Natural killer cell (primary cell): ENCODE data around the gene NT5M. TPM values are rescaled to one million over a fixed set of nuclear protein-coding genes. Genes with fewer than 3 reads are reported as not detected.

Experiments used
- ATAC-seq, 3 donors: fragments of 150-1000 bp in 2 of 3; fragments of 200-7000 bp in 1 of 3; cut with Tn5 transposase; 1 replicate in 1 of 3; 2 replicates in 2 of 3; pipeline ENCODE4 v1.10.0; 2021; ENCODE audit warnings: mild to moderate bottlenecking in 2 of 3, moderate library complexity in 2 of 3
- DNase-seq, 2 donors: peaks; one replicate each; pipeline versions ENCODE4 v3.0.0 to v3.0.0-alpha.2; 2013 to 2021; ENCODE audit warnings: mixed read lengths in 1 of 2
- H3K27ac ChIP-seq: one replicate; pipeline ENCODE4 v1.5.1; 2013; ENCODE audit warnings: mild to moderate bottlenecking, low read length
- H3K27me3 ChIP-seq: one replicate; pipeline ENCODE4 v1.6.1; 2013; ENCODE audit warnings: low read length; ENCODE audit not compliant: control insufficient read depth, insufficient read depth
- H3K36me3 ChIP-seq: one replicate; pipeline ENCODE4 v1.6.1; 2013; ENCODE audit warnings: low read length; ENCODE audit not compliant: control insufficient read depth, insufficient read depth
- H3K4me1 ChIP-seq: one replicate; pipeline ENCODE4 v1.6.1; 2013; ENCODE audit warnings: low read length; ENCODE audit not compliant: control insufficient read depth, insufficient read depth
- H3K4me3 ChIP-seq: one replicate; pipeline ENCODE4 v1.5.1; 2013; ENCODE audit warnings: low read length
- H3K9me3 ChIP-seq: one replicate; pipeline ENCODE4 v1.6.1; 2013; ENCODE audit warnings: low read length; ENCODE audit not compliant: control insufficient read depth, insufficient read depth
- H3K27ac Mint-ChIP-seq, 2 donors: one replicate each; pipeline ENCODE4 v1.8.0; 2022; ENCODE audit warnings: mild to moderate bottlenecking in 2 of 2, mixed read lengths in 2 of 2, moderate library complexity in 1 of 2
- H3K27me3 Mint-ChIP-seq, 2 donors: one replicate each; pipeline ENCODE4 v1.8.0; 2022; ENCODE audit warnings: low read depth in 2 of 2, mixed read lengths in 2 of 2
- H3K36me3 Mint-ChIP-seq: one replicate; pipeline ENCODE4 v1.8.0; 2022; ENCODE audit warnings: mixed read lengths
- H3K4me1 Mint-ChIP-seq, 2 donors: one replicate each; pipeline ENCODE4 v1.8.0; 2022; ENCODE audit warnings: mixed read lengths in 2 of 2
- H3K4me3 Mint-ChIP-seq: one replicate; pipeline ENCODE4 v1.8.0; 2022; ENCODE audit warnings: mild to moderate bottlenecking, moderate library complexity, mixed read lengths
- H3K9me3 Mint-ChIP-seq, 2 donors: one replicate each; pipeline ENCODE4 v1.8.0; 2022; ENCODE audit warnings: mixed read lengths in 2 of 2
- CTCF ChIP-seq: fragments of 200-600 bp; IDR thresholded peaks from one replicate; pipeline ENCODE4 v1.8.0; 2022; ENCODE audit warnings: antibody characterized with exemption
- WGBS: methylation state at CpG from one replicate; pipeline ENCODE4 v1.1.7; 2013; ENCODE audit warnings: missing lambda C conversion rate; ENCODE audit not compliant: insufficient coverage; 5-methylcytosine and 5-hydroxymethylcytosine counted together
- intact Hi-C: fragments of 100-400 bp; cut with micrococcal nuclease; formaldehyde crosslinking; loops from one replicate; pipeline ENCODE4 v1.14.2; 2022
- total RNA-seq, 4 donors: library from RNA; stranded (reverse); fragments of 120-200 nt in 1 of 4; gene quantifications; one replicate each; pipeline versions ENCODE4 v1.2.3 to v1.2.4, GENCODE V29; 2013 to 2022

The NT5M gene
- total RNA-seq, 3 donors from 2014 or later (not counting 1 experiment from before 2014, with no cell fraction given): 3.5 to 4.4 (median 4.1) TPM

DNA sequence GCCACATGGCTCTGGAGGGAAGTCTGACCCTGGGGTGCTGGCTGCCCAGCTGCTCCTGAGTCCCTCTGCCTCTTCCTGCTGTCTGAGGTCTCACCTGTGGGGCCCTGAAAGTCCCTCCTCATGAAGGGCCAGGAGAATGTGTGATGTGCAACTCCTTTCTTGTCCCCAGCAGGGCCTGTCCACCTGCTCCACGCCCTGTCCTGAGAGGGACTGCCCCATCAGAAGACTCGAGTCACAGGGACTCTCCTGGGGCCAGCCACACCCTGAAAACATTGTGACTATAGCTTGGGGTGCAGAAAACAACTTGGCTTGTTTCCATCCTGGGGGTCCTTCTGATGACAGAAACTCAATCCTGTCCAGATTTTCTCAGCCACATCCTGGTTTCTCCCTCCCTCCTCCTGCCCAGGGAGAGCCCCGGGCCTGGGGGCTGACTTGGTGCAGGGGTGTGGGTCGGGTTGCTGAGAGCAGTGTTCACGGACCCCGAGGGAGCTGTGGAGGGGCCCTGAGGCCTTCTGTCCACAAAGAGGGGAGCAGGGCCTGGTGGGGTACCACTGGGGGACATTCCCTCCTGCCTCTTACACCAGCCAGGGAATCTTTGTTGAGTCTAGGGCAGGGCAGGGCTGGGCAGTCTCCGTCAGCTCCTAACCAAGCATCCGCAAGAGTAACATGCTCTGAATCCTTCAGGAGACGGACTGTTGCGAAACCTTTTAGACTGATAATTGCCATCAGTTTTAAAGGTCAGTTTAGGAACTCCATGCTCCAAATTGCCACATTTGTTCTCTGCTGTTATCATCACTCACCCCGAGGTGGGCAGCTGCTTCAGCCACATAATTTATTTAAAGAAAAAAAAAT lies 45.9 kb downstream of the NT5M start:
- Mint-ChIP-seq H3K27ac (no peak overlapping the region), H3K9me3 (no peaks in the 10 kb centered on the region), H3K36me3 (no peaks in the 10 kb centered on the region), H3K4me3 (no peak overlapping the region), H3K4me1 (no peaks in the 10 kb centered on the region), H3K27me3 (no peaks in the 10 kb centered on the region)
- no peak for TF ChIP-seq CTCF
- Histone ChIP-seq H3K27ac (no peak overlapping the region), H3K27me3 (no peaks in the 10 kb centered on the region), H3K9me3 (no peaks in the 10 kb centered on the region), H3K4me3 (no peak overlapping the region), H3K36me3 (no peaks in the 10 kb centered on the region), H3K4me1 (no peaks in the 10 kb centered on the region)
- ATAC-seq: no peak
- intact Hi-C loops: no loop called here
- WGBS: 82% methylated on average over 10 of the region's 11 CpGs
- no peak for DNase-seq

DNA sequence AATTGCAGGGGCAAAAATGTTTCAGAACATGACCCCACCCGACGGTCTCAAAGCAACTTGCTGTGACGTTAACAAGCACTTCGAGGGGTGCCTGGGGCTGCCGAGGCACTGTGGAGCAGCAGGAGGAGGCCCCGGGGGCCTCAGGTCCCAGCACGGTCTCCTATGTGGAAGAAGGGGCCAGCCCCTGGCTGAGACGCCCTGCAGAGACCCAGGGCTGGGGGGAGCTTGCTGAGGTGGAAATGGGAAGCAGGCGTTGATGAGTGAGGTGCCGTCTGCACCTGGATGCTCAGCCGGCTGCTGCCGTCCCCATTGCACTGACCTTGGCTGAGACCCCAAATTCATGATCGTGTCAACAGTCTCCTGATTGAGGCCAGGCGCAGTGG lies 46.5 kb downstream of the NT5M start:
- intact Hi-C loops: no loop called here
- TF ChIP-seq CTCF: no peak
- Mint-ChIP-seq H3K4me3 (no peak overlapping the region), H3K27me3 (no peaks in the 10 kb centered on the region), H3K27ac (no peak overlapping the region), H3K36me3 (no peaks in the 10 kb centered on the region), H3K4me1 (no peaks in the 10 kb centered on the region), H3K9me3 (no peaks in the 10 kb centered on the region)
- no peaks in the 10 kb centered on the region for H3K9me3 ChIP-seq
- H3K36me3 ChIP-seq: no peaks in the 10 kb centered on the region
- no peak for ATAC-seq
- no peaks in the 10 kb centered on the region for H3K27me3 ChIP-seq
- no peak for DNase-seq
- WGBS: 89% methylated on average over 14 of the region's 14 CpGs
- peaks cover under 1% of the 10 kb centered on the region for H3K4me1 ChIP-seq
- H3K27ac ChIP-seq: no peak overlapping the region
- no peak overlapping the region for H3K4me3 ChIP-seq

DNA sequence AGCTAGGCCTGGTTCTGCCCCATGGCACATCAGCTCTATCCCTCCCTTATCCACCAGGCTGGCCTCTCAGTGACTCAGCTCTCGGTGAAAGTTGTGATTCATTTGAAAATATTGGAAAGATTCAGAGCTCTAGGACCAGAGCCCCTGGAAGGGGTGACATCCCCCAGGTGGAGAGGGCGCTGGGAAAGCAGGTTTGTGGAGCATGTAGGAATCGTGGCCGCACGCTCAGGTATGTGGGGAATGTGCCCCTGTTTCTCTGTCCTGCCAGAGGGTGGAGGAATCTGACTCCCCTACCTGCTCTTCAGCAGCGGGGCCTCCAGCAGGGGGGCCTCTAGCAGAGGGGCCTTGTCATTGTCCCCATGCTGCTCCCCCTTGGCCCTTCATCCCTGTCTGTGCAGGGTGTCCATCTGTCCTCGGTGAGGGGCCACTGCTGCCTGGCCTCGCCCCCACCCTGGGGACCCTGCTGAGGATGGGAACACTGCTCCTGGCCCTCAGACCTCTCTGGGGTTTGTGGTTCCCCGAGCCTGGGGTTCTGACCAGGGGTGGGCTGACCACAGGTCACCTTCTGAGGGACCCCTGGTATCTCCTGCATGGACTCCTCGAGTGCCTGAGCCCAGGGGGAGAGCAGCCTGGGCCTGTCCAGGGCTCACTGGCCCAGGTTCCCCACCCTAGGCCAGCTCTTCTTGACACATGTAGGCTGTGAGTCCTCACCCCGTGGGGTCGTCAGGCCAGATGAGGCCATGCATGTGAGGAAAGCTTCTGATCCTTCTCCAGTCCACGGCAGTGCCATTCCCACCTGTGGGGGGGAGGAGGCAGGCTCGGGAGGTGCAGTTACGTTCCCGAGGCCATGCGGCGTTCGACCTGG lies 47.5 kb downstream of the NT5M start:
- H3K4me1 Mint-ChIP-seq: no peaks in the 10 kb centered on the region

More for the DNA sequence above, 47.5 kb downstream of the NT5M start:
- Histone ChIP-seq H3K4me1 (peaks cover 7% of the 10 kb centered on the region), H3K27ac (no peak overlapping the region), H3K36me3 (no peaks in the 10 kb centered on the region), H3K4me3 (no peak overlapping the region), H3K27me3 (no peaks in the 10 kb centered on the region), H3K9me3 (no peaks in the 10 kb centered on the region)
- Mint-ChIP-seq H3K27me3 (no peaks in the 10 kb centered on the region), H3K9me3 (no peaks in the 10 kb centered on the region), H3K4me3 (no peak overlapping the region), H3K27ac (no peak overlapping the region), H3K36me3 (no peaks in the 10 kb centered on the region)
- no peak for TF ChIP-seq CTCF
- 83% methylated on average over 19 of the region's 19 CpGs for WGBS
- DNase-seq (no peak), ATAC-seq (no peak)
- intact Hi-C loops: no loop called here
